ENCODE data around the gene ANKUB1.

The ANKUB1 gene

GRCh38 chr3:149810846-149811245 lies 18.5 kb upstream of the ANKUB1 start:
- DNase-seq (ENCODE audit: low read depth in 1 of 2, low spot score in 1 of 2) = no peak

DNA sequence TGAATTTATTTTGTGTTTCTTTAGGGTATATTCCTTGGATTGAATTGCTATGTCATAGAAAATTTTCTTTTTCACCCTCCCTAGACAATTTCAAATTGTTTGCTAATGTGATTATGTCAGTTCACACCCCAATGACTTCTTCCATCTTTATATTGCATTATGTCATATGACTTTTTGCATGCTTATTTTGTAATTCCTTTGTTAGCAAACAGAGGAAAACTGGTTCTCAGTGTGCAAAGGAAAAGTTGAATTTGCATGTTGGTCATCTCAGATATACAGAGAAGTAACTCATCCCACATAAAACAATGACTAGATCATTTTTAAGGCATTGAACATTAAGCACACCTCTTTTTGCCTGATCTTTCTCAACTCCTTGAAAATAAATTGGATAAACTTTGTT lies 17.3 kb upstream of the ANKUB1 start:
- no peak for DNase-seq (ENCODE audit: low read depth in 1 of 2, low spot score in 1 of 2)

DNA sequence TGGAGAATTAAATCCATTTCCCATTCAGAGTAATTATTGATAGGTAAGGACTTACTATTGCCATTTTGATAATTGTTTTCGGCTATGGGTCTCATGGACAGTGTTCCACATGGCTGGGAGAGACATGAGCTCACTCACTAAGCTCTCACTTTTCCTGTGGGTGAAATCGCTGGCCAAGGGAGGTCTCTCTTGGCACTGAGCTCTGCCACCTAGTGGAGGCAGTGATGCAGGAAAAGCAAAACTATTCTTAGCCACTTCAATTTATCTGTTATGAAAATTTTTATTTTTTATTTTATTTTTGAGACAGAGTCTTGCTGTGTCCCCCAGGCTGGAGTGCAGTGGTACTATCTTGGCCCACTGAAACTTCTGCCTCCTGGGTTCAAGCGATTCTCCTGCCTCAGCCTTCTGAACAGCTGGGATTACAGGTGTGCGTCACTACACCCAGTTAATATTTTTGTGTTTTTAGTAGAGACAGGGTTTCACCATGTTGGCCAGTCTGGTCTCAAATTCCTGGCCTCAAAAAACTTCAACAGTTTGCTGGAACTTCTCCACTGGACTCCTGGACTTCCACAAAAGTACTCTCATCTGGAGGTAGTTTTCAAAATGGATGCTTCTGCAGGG lies 16.0 kb upstream of the ANKUB1 start:
- DNase-seq (ENCODE audit: low read depth in 1 of 2, low spot score in 1 of 2) = peak; percentile 19 to 22

- no peak for DNase-seq (ENCODE audit: low read depth in 1 of 2, low spot score in 1 of 2)
Observed at GRCh38 chr3:149806171-149806778, 13.9 kb upstream of the ANKUB1 start.

DNA sequence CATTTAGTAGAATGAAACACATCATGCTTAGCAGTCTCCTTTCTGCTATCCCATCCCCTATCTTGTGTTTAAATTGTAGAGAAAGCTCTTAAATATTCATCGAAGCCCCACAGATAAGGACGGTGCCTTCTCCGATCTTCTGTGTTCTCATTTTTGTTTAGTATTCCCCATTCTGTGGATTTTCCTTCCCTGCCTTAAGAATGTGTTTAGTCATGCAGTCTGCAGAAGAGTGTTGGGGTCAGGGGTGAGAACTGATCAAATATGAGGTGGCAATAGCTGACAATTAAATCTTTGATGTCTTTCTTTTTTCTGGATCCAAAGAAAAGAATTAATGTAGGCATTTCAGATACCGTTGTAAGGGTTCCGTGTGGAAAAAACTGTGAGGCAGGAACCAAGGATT lies 9.3 kb upstream of the ANKUB1 start:
- DNase-seq (ENCODE audit: low read depth in 1 of 2, low spot score in 1 of 2) = no peak

- no peak for DNase-seq (ENCODE audit: low read depth in 1 of 2, low spot score in 1 of 2)
Observed at GRCh38 chr3:149801195-149801594, 8.8 kb upstream of the ANKUB1 start.

DNA sequence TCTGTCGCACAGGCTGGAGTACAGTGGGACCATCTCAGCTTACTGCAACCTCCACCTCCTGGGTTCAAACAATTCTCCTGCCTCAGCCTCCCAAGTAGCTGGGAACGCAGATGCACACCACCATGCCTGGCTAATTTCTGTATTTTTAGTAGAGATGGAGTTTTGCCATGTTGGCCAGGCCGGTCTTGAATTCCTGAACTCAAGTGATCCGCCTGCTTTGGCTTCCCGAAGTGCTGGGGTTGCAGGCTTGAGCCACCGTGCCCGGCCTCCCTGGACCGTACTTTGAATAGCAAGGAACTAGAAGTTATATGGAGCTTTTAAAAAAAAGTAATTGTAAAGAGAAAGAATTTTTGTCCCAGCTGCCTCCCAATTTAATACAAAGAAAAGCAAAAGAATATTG lies 8.3 kb upstream of the ANKUB1 start:
- DNase-seq (ENCODE audit: low read depth in 1 of 2, low spot score in 1 of 2) = no peak

- no peak for DNase-seq (ENCODE audit: low read depth in 1 of 2, low spot score in 1 of 2)
Observed at GRCh38 chr3:149796026-149796425, 3.7 kb upstream of the ANKUB1 start.

DNA sequence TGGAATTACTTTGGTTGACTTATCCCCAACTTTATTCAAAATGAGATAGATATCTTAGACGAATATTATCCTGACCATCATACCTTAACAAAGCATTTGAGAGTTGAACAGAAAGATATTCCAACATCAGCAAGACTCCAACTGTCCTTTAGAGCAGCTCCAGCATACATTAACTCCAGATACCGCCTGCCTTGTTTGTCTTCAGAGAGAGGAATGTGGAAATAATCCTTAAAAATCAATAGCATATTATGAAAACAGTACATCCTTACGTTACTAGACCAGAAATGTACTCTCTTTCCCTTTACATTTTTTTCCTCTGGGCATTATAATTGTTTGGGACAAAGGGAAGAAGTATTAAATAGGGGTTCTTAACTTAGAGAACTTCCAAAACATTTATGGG lies 1.7 kb downstream of the ANKUB1 start:
- no peak for DNase-seq (ENCODE audit: low read depth in 1 of 2, low spot score in 1 of 2)

DNA sequence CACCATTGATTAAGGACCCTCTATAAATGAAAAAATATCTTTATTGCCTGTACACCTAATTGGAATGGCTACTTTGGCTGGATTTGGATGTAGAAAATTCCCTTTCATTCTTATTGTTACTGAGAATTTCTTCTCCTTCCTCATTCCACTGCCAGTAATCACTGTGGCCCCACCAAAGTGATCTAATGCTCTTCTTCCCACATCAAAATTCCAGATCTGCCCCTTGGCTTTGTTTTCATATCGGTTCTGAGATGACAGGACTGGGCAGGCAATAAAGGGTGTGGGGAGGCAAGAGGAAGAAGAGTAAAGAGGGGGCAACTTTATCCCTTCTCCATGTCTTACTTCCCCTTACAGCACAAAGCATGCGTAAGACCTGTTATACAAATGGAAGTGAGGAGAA lies 2.1 kb downstream of the ANKUB1 start:
- no peak for DNase-seq (ENCODE audit: low read depth in 1 of 2, low spot score in 1 of 2)

- no peak for DNase-seq (ENCODE audit: low read depth in 1 of 2, low spot score in 1 of 2)
Observed at GRCh38 chr3:149784064-149784704, 8.2 kb downstream of the ANKUB1 start.

- no peak for DNase-seq (ENCODE audit: low read depth in 1 of 2, low spot score in 1 of 2)
Observed at GRCh38 chr3:149783576-149783975, 8.8 kb downstream of the ANKUB1 start.

- no peak for DNase-seq (ENCODE audit: low read depth in 1 of 2, low spot score in 1 of 2)
Observed at GRCh38 chr3:149781741-149782140, 10.6 kb downstream of the ANKUB1 start.

- no peak for DNase-seq (ENCODE audit: low read depth in 1 of 2, low spot score in 1 of 2)
Observed at GRCh38 chr3:149781211-149781610, 11.1 kb downstream of the ANKUB1 start.

- no peak for DNase-seq (ENCODE audit: low read depth in 1 of 2, low spot score in 1 of 2)
Observed at GRCh38 chr3:149777414-149778214, 14.7 kb downstream of the ANKUB1 start.

DNA sequence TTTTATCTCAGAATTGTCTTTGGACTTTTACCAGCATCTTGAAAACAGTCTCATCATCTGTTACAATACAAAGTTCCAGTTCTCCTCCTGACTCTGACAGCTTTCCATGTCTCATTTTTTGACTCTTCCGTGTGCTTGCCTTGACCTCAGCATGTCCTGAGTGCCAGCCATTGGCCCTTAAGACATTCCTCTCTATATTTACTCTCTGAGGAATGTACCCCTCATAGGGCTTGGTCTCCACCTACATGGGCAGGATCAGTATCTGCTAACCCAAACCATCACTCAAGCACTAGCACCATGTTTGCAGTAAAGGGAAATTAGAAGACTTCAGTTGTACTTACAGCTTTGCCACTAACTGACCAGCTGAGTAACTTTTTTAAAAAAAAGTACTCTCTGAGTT lies 16.2 kb downstream of the ANKUB1 start:
- DNase-seq (ENCODE audit: low read depth in 1 of 2, low spot score in 1 of 2) = no peak

DNA sequence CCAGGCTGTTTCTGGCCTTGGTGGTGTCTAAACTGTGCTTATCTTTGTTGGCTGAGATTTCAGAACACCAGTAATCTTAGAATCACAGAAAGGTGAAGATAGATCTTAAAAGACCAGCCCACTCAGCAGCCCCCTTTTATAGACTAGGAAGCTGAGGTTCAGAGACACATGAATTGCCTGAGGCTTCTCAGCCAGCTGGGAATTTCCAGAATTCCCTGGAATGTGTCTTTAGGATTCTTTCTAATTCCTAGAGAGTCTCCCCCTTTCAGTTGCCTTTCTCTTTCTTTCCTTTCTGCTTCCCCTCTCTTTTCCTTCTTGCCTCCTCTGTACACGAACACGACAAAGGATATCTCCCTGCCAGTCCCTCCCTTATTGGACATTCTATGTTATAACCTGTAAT lies 19.5 kb downstream of the ANKUB1 start:
- DNase-seq (ENCODE audit: low read depth in 1 of 2, low spot score in 1 of 2) = no peak

- DNase-seq (ENCODE audit: low read depth in 1 of 2, low spot score in 1 of 2) = no peak
Observed at GRCh38 chr3:149771652-149772271, 20.6 kb downstream of the ANKUB1 start.

- DNase-seq (ENCODE audit: low read depth in 1 of 2, low spot score in 1 of 2) = no peak
Observed at GRCh38 chr3:149770246-149770645, 22.1 kb downstream of the ANKUB1 start.

DNA sequence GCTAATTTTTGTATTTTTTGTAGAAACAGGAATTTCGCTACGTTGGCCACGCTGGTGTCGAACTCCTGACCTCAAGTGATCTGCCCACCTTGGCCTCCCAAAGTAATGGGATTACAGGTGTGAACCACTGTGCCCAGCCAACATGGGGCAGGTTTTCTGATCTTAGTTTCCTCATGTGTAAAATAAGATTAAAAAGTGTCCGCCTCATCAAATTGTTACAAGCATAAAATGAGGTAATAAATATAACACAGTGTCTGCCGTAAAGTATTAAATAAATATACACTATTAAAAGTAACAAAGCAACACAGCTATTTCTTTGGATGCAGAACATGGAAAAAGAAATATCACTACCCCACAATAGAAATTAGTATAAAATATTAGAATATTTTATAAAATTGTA lies 23.6 kb downstream of the ANKUB1 start:
- no peak for DNase-seq (ENCODE audit: low read depth in 1 of 2, low spot score in 1 of 2)

DNA sequence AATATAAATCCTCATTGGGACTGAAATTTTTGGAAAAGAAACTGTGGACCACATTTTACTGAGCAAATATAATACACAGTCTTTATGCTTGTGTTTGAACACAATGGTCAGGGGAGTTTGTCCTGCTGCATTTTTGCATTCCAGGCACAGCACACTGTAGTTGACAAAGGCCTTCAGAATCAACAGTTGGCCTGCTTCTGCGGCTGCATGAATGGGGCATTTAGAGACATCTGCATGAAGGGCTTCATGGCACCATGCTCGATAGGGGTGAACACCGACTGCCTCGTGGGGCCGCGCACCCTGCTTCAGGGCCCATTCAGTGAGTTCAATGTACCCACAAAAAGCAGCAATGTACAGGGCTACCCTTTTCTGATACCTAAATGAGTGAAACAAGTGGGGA lies 24.6 kb downstream of the ANKUB1 start:
- no peak for DNase-seq (ENCODE audit: low read depth in 1 of 2, low spot score in 1 of 2)
